Liver (tissue), 9 donors: ENCODE results near the gene KANSL1. TPM values are rescaled to one million over a fixed set of nuclear protein-coding genes. Genes with fewer than 3 reads are reported as not detected.

ENCODE experiments used
- DNase-seq: peaks from one replicate; pipeline ENCODE4 v3.0.0-alpha.2; 2017; ENCODE audit warnings: low spot score
- H3K27ac ChIP-seq, 2 donors: one replicate each; pipeline ENCODE4 v1.7.0; 2013; ENCODE audit warnings: inconsistent platforms in 2 of 2, low read length in 2 of 2, control low read depth in 1 of 2, low read depth in 1 of 2, mild to moderate bottlenecking in 1 of 2
- H3K27me3 ChIP-seq, 4 donors: one replicate each; pipeline versions ENCODE4 v1.6.1 to v1.7.0; 2013; ENCODE audit warnings: low read length in 3 of 4, inconsistent platforms in 1 of 4, mild to moderate bottlenecking in 1 of 4, moderate library complexity in 1 of 4; ENCODE audit not compliant: control insufficient read depth in 4 of 4, insufficient read depth in 4 of 4
- H3K36me3 ChIP-seq, 4 donors: one replicate each; pipeline versions ENCODE4 v1.6.1 to v1.7.0; 2013; ENCODE audit warnings: low read length in 3 of 4, mild to moderate bottlenecking in 3 of 4, low read depth in 1 of 4, moderate library complexity in 1 of 4; ENCODE audit not compliant: control insufficient read depth in 4 of 4, insufficient read depth in 3 of 4
- H3K4me1 ChIP-seq, 4 donors: one replicate each; pipeline versions ENCODE4 v1.6.1 to v1.7.0; 2013; ENCODE audit warnings: low read length in 3 of 4, mild to moderate bottlenecking in 3 of 4, moderate library complexity in 1 of 4; ENCODE audit not compliant: control insufficient read depth in 4 of 4, insufficient read depth in 4 of 4
- H3K4me3 ChIP-seq, 3 donors: one replicate each; pipeline versions ENCODE4 v1.6.1 to v1.7.0; 2013; ENCODE audit warnings: low read length in 3 of 3, control low read depth in 1 of 3, low read depth in 1 of 3, mild to moderate bottlenecking in 1 of 3
- H3K9ac ChIP-seq, 2 donors: one replicate each; pipeline ENCODE4 v1.7.0; 2013; ENCODE audit warnings: low read length in 2 of 2, mild to moderate bottlenecking in 2 of 2, moderate library complexity in 2 of 2, control low read depth in 1 of 2, low read depth in 1 of 2
- H3K9me3 ChIP-seq, 4 donors: one replicate each; pipeline versions ENCODE4 v1.6.1 to v1.7.0; 2013; ENCODE audit warnings: low read length in 3 of 4; ENCODE audit not compliant: control insufficient read depth in 4 of 4
- ATF3 ChIP-seq: IDR thresholded peaks from 2 replicates; pipeline ENCODE4 v1.6.1; 2016; ENCODE audit warnings: antibody characterized with exemption
- EGR1 ChIP-seq, 2 donors: IDR thresholded peaks; 2 replicates each; pipeline ENCODE4 v1.6.1; 2016 to 2018; ENCODE audit warnings: antibody characterized with exemption in 2 of 2, low read depth in 2 of 2
- FOXA1 ChIP-seq: IDR thresholded peaks from 2 replicates; pipeline ENCODE4 v1.6.1; 2016; ENCODE audit warnings: antibody characterized with exemption
- GABPA ChIP-seq, 2 donors: IDR thresholded peaks in 1 of 2; conservative IDR thresholded peaks in 1 of 2; 2 replicates each; pipeline ENCODE4 v1.6.1; 2016; ENCODE audit warnings: antibody characterized with exemption in 2 of 2, mild to moderate bottlenecking in 1 of 2, moderate library complexity in 1 of 2
- HNF4A ChIP-seq, 2 donors: conservative IDR thresholded peaks; 2 replicates each; pipeline ENCODE4 v1.6.1; 2016; ENCODE audit warnings: antibody characterized with exemption in 2 of 2, mild to moderate bottlenecking in 2 of 2
- JUND ChIP-seq, 2 donors: IDR thresholded peaks; 2 replicates each; pipeline ENCODE4 v1.6.1; 2016; ENCODE audit warnings: antibody characterized with exemption in 2 of 2
- MAX ChIP-seq: IDR thresholded peaks from 2 replicates; pipeline ENCODE4 v1.6.1; 2016; ENCODE audit warnings: antibody characterized with exemption
- NR2F2 ChIP-seq: IDR thresholded peaks from 2 replicates; pipeline ENCODE4 v1.6.1; 2016; ENCODE audit warnings: antibody characterized with exemption
- RAD21 ChIP-seq, 2 donors: IDR thresholded peaks; 2 replicates each; pipeline ENCODE4 v1.6.1; 2016; ENCODE audit warnings: antibody characterized with exemption in 2 of 2, mild to moderate bottlenecking in 2 of 2
- REST ChIP-seq: IDR thresholded peaks from 2 replicates; pipeline ENCODE4 v1.6.1; 2016; ENCODE audit warnings: antibody characterized with exemption, mild to moderate bottlenecking
- RXRA ChIP-seq, 2 donors: IDR thresholded peaks; 2 replicates each; pipeline ENCODE4 v1.6.1; 2017 to 2018; ENCODE audit warnings: antibody characterized with exemption in 2 of 2, mild to moderate bottlenecking in 1 of 2
- TAF1 ChIP-seq: conservative IDR thresholded peaks from 2 replicates; pipeline ENCODE4 v1.6.1; 2016; ENCODE audit warnings: antibody characterized with exemption, mild to moderate bottlenecking
- WGBS: extraction: QIAGEN DNeasy Blood & Tissue Kit; methylation state at CpG from one replicate; pipeline ENCODE4 v1.1.7; 2013; 5-methylcytosine and 5-hydroxymethylcytosine counted together
- polyA plus RNA-seq, 2 donors: library from polyadenylated mRNA; stranded (reverse) in 1 of 2; unstranded in 1 of 2; fragments of 200-250 nt in 1 of 2; fragments of >200 nt in 1 of 2; fragmentation: Nextera tagmentation in 1 of 2; extraction: Ambion mirVana in 1 of 2; gene quantifications; one replicate each; pipeline versions ENCODE4 v1.2.1 to v1.2.3, GENCODE V29; 2013 to 2015
- total RNA-seq, 2 donors: library from RNA; depleted of rRNA; stranded (reverse); fragments of >200 nt; gene quantifications; one replicate each; pipeline ENCODE4 v1.2.3, GENCODE V29; 2014
- TF ChIP-seq, protein P1 (sequence below): IDR thresholded peaks from 2 replicates; pipeline ENCODE4 v1.6.1; 2016; ENCODE audit warnings: antibody characterized with exemption
- TF ChIP-seq, protein P2 (sequence below): fragments of 150-350 bp; IDR thresholded peaks from 2 replicates; pipeline ENCODE4 v1.5.1; 2017; ENCODE audit warnings: improper control_type of control experiment, low read depth, low read length; ENCODE audit not compliant: missing input control
- donor health status: healthy.
- donor health status: healthy.
- donor health status: healthy.
- donor health status: healthy.
- donor health status: healthy.

KANSL1 gene
- total and polyA plus RNA-seq, 4 donors, result 5.5 to 86.3 (median 24.0) TPM

- no peak for TF ChIP-seq ATF3
- TF ChIP-seq RAD21 (IDR thresholded peaks at IDR 0.05), result no peak
- no peak for TF ChIP-seq HNF4A (conservative IDR thresholded peaks at IDR 0.05)
- TF ChIP-seq, protein P1, sequence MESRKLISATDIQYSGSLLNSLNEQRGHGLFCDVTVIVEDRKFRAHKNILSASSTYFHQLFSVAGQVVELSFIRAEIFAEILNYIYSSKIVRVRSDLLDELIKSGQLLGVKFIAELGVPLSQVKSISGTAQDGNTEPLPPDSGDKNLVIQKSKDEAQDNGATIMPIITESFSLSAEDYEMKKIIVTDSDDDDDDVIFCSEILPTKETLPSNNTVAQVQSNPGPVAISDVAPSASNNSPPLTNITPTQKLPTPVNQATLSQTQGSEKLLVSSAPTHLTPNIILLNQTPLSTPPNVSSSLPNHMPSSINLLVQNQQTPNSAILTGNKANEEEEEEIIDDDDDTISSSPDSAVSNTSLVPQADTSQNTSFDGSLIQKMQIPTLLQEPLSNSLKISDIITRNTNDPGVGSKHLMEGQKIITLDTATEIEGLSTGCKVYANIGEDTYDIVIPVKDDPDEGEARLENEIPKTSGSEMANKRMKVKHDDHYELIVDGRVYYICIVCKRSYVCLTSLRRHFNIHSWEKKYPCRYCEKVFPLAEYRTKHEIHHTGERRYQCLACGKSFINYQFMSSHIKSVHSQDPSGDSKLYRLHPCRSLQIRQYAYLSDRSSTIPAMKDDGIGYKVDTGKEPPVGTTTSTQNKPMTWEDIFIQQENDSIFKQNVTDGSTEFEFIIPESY, result no peak
- TF ChIP-seq JUND (IDR thresholded peaks at IDR 0.05), result no peak
- TF ChIP-seq MAX, result no peak
- TF ChIP-seq EGR1 (IDR thresholded peaks at IDR 0.05; ENCODE audit: low read depth in 2 of 2), result no peak
- TF ChIP-seq, protein P2, sequence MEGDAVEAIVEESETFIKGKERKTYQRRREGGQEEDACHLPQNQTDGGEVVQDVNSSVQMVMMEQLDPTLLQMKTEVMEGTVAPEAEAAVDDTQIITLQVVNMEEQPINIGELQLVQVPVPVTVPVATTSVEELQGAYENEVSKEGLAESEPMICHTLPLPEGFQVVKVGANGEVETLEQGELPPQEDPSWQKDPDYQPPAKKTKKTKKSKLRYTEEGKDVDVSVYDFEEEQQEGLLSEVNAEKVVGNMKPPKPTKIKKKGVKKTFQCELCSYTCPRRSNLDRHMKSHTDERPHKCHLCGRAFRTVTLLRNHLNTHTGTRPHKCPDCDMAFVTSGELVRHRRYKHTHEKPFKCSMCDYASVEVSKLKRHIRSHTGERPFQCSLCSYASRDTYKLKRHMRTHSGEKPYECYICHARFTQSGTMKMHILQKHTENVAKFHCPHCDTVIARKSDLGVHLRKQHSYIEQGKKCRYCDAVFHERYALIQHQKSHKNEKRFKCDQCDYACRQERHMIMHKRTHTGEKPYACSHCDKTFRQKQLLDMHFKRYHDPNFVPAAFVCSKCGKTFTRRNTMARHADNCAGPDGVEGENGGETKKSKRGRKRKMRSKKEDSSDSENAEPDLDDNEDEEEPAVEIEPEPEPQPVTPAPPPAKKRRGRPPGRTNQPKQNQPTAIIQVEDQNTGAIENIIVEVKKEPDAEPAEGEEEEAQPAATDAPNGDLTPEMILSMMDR, result no peak
- no peak for TF ChIP-seq REST
- no peak for TF ChIP-seq NR2F2
- TF ChIP-seq RXRA (IDR thresholded peaks at IDR 0.05), result no peak
- TF ChIP-seq GABPA (IDR thresholded peaks at IDR 0.05 in 1 of 2, conservative IDR thresholded peaks at IDR 0.05 in 1 of 2), result no peak
- 92% methylated on average over 5 of the region's 5 CpGs for WGBS
- Histone ChIP-seq H3K27me3 (no peaks in the 10 kb centered on the region), H3K36me3 (no peaks in the 10 kb centered on the region), H3K4me3 (no peak overlapping the region), H3K4me1 (peaks cover 0 to 3% (median 0%) of the 10 kb centered on the region in 4 donors), H3K9me3 (no peaks in the 10 kb centered on the region), H3K9ac (no peak overlapping the region), H3K27ac (no peak overlapping the region)
- no peak for DNase-seq
These were observed 208.9 kb downstream of the KANSL1 start for GRCh38 chr17:45984368-45984767.

DNA sequence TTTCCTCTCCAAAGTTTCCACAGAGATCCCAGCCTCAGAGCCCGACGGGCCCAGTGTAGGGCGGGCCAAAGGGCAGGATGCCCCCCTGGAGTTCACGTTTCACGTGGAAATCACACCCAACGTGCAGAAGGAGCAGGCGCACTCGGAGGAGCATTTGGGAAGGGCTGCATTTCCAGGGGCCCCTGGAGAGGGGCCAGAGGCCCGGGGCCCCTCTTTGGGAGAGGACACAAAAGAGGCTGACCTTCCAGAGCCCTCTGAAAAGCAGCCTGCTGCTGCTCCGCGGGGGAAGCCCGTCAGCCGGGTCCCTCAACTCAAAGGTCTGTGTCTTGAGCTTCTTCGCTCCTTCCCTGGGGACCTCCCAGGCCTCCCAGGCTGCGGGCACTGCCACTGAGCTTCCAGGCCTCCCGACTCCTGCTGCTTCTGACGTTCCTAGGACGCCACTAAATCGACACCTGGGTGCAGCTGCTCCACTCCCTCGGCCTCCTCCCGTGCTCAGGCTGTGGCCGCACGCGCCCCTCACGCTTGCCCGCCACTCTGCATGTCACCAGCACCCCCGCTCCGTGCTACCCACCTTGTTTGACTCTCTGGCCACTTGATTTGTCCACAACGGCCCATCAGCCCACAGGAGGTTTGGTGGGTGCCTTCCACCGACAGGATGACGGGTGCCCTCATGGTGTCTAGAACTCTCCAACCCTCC is 209.5 kb downstream of the KANSL1 start:
- no peak overlapping the region for H3K27ac ChIP-seq
- DNase-seq, result no peak
- peaks cover 0 to 3% (median 0%) of the 10 kb centered on the region in 4 donors for H3K4me1 ChIP-seq
- no peak overlapping the region for H3K4me3 ChIP-seq
- 81% methylated on average over 31 of the region's 31 CpGs for WGBS
- no peak for TF ChIP-seq GABPA (IDR thresholded peaks at IDR 0.05 in 1 of 2, conservative IDR thresholded peaks at IDR 0.05 in 1 of 2)
- no peak for TF ChIP-seq RAD21 (IDR thresholded peaks at IDR 0.05)
- TF ChIP-seq EGR1 (IDR thresholded peaks at IDR 0.05; ENCODE audit: low read depth in 2 of 2), result no peak
- no peak for TF ChIP-seq TAF1
- no peak for TF ChIP-seq HNF4A (conservative IDR thresholded peaks at IDR 0.05)
- no peak for TF ChIP-seq FOXA1
- TF ChIP-seq JUND (IDR thresholded peaks at IDR 0.05), result no peak
- TF ChIP-seq, protein P1, result no peak
- H3K9ac ChIP-seq, result no peak overlapping the region
- no peaks in the 10 kb centered on the region for H3K36me3 ChIP-seq
- no peaks in the 10 kb centered on the region for H3K9me3 ChIP-seq
- H3K27me3 ChIP-seq, result no peaks in the 10 kb centered on the region
